COLO668 (cell line): ENCODE data around the gene POLR2J3.
"Not testable (repeated sequence)": the region's sequence is repeated elsewhere in the genome, so short reads cannot be mapped to it uniquely, and the experiment has no call there.

Experiments used
- DNase-seq: peaks from one replicate; lab custom pipeline; 2025; ENCODE audit not compliant: unreplicated experiment; lab: John Stamatoyannopoulos, UW

The POLR2J3 gene

DNA sequence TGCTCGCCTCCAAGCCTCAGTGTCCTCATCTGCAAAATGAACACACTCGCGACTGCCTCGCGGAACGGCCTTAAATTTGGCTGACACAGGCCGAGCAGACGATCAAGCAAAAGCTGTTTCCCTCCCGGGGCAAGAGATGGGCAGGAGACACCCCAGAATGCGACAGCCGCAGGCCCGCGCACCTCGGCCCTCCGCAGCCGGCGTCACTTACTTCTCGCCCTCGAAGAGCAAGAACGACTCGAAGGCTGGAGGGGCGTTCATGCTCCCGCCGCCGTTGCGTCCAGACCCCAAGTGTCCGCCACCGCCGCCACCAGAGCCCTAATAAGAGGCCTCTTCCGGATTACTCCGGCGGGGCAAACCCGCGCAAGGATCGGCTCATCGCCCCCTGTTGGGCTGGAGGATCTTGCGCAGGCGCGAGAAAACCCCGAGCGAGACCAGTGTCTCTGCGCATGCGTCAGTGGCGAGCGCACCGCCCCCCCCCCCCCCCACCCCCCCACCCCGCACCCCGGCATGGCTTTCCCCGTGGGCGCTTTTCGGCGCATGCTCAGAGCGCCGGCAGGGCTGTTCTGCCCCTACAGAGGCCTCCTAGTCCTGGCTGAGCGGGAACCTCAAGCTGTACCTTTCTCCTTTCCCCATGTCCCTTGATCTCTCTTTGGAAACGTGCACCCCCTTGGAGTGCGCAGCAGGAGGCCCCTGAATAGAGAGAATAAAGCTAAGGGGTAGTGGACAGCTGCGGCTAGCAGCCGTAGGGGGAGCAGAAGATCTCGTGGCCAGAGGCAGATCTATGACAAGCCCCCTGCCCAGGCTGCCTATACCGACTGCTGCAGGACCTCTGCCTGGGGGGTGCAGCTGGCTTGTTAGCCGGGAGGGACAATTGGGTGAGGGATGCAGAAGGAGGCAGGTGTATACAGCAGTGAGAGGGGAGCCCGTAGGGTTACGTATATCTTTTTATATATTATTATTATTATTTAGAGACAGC lies at the start of gene POLR2J3:
Gene POLR2J3, minus strand, starts transcription at position 323 of the 979 bp plus-strand sequence. Its CDS starts 62 bp downstream, at position 261.
- not testable (repeated sequence) for DNase-seq

DNA sequence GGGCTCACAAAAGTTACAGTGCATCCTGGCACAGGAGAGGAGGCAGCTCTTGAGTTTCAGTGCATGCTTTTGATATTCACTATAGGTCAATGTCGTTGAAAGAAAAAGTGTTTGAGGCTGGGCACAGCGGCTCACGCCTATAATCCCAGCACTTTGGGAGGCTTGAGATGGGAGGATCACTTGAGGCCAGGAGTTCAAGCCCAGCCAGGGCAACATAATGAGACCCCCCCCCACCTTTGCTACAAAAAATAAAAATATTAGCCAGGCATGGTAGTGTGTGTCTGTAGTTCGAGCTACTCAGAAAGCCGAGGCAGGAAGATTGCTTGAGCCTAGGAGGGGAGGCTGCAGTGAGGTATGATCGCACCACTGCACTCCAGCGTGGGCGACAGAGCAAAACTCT lies 45.7 kb upstream of the POLR2J3 start:
- DNase-seq = not testable (repeated sequence)

DNA sequence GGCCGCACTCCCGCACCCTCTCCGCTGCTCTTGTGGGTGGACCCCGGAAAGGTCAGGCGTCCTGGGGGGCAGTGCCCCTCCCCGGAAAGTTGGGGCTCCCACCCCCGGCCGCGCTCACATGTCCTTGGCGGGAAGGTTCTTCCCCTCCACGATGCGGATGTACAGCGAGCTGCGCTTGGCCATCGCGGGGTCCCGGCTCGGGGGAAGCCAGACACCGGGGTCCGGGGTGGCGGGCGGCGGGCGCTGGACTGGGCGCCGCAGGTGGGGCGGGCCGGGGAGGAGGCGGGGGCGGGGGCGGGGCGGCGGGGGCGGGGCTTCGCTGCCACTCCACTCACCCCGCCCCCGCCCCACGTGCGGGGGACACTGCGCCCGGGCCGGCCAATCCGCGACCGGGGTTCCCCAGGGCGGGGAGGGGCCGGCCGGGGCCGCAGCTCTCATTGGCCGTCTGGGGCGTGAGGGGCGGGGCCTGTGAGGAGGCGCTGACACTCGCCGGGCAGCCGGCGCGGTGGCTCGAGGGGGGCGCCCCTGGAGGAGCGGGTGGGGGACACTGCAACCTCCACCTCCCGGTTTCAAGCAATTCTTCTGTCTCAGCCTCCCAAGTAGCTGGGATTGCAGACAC lies 44.2 kb upstream of the POLR2J3 start, which contains the start of gene RASA4:
Gene RASA4, minus strand, starts transcription at position 250 of the 619 bp plus-strand sequence. Its CDS starts 67 bp downstream, at position 183.
- not testable (repeated sequence) for DNase-seq

DNA sequence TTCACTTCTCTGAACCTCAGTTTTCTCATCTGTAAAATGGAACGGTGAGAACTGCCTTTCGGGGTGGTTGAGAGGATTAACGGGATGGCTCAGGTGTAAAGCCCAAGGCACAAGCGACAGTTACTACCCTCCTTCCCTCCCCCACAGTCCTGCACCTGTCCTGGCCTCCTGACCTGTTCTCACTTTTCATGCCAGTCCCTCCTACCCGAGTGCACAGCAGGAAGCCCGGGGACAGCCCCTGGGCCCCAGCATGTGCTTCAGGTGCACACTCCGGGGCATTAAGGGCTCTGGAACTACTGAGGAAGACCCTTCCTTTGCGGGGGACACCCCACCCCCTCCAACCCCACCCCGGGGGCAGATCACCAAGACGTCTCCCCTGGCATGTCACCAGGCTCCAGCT lies 43.5 kb upstream of the POLR2J3 start:
- not testable (repeated sequence) for DNase-seq

DNA sequence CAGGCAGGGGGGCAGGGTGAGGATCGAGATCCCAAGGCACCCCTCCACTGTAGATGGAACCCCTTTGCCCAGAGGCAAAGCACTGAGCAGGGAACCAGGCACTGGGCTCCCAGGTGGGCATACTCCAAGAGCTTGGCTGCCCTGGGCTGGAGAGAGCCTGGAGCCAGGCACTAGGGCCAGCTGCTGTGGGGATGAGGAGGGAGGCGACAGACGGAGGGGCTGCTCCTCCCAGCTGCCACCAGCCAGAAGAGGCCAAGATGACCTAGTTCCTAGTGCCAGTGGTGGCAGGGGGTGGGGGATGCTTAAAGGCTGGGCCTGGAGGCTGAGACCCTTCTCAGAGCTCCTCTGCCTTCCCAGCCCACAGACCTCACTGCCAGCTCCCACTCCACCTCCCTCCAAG lies 42.5 kb upstream of the POLR2J3 start:
- DNase-seq = not testable (repeated sequence)

DNA sequence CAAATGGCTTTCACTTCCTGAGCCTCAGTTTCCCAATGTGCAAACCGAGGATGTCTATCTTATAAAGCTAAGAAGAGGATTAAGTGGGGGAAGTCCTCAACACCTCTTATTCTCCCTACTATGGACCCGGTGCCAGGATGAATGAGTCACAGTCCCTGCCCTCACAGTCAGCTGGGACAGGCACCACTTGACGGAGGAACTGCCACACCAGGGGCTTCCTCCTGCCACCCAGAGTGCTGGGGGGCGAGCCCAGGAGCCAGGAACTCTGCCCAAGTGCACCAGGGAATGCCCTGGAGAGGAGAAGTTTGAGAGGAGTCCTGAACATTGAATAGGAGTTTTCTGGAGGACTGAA lies 41.9 kb upstream of the POLR2J3 start:
- DNase-seq = not testable (repeated sequence)

DNA sequence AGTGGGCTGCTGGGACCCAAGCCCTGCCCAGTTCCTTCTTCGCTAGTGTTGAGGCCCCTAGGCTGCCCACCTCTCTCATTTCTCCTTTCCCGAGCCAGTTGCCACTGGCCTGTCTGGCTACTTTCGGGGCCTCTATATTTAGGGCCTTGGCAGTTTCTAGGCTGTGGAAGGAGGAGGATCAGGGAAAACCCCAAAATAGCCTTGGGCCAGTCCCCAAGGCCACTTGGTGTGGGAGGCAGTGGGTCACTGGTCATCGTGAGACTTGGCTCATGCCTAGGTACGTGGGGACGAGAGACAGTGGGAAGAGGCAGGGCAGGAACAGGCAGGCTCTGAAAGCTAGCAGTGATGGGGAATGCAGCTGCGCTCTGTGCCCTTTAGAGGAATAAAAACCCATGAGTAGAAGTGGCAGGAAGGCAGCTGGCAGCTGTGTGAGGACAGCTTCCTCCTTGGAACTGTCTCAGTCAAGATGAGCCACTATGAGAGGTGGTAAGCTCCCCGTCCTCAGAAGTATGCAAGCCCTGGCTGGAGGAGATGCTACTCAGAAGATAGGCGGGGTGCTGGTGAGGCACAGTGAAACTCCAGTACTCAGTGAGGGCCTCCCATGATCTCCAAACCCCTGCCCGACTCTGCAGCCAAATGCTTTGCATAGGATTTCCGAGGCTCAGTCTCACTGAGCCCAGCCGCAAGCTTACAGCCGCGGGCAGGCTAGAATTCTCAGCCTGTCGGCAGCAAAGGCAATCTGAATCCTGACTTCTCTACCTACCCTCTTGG lies 41.4 kb upstream of the POLR2J3 start:
- DNase-seq = not testable (repeated sequence)

DNA sequence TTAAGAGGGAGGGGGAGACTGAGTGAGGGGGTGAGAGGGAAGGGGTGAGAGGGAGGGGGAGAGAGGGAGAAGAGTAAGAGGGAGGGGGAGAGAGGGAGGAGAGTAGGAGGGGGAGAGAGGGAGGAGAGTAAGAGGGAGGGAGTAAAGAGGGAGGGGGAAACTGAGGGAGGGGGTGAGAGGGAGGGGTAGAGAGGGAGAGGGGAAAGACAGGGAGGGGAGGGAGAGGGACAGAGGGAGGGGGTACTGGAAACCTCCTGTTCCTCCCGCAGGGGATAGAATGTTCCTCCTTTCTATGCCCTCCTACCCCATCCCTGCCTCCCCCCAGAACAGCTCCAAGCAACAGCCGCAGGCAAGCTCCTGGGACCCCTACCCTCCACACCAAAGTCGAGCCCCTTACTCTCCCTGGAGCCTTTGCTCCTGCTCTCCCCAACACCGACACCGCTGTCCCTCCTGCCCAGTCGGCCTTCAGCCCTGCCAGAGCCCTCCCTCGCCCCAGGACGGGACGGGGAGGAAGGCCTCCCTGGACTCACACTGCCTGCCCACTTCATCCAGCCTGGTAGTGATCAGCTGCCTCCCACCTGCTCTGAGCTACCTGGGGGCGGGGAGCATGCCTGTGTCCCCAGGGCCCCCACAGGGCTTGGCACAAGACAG lies 39.4 kb upstream of the POLR2J3 start:
- not testable (repeated sequence) for DNase-seq

DNA sequence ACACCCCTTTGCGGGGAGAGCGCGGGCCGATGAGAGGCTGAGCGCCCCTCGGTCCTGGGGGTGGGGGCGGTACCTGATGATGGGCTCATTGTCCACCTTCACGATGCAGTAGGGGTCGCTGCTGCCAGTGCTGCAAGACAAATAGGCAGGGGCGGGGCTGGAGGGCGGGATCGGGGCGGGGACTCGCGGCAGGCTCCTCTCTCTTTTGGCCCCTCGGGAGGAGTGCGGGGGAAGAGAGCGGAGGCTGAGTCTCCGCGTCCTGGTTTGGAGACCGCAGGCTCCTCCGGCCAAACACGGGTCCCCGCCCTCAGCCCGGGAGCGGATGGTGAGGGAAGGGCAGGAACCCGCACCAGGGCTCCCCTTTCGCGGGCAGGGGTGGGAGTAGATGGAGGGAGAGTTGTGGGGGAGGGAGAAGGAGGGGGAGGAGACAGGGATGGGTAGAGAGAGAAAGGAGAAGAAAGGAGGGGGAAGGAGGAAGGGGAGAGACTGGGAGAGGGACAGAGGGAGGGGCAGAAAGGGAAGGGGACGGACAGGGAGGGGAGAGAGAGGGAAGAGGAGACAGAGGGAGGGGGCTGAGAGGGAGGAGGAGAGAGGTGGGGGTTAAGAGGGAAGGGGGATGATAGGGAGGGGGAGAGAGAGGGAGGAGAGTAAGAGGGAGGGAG lies 38.8 kb upstream of the POLR2J3 start:
- not testable (repeated sequence) for DNase-seq

DNA sequence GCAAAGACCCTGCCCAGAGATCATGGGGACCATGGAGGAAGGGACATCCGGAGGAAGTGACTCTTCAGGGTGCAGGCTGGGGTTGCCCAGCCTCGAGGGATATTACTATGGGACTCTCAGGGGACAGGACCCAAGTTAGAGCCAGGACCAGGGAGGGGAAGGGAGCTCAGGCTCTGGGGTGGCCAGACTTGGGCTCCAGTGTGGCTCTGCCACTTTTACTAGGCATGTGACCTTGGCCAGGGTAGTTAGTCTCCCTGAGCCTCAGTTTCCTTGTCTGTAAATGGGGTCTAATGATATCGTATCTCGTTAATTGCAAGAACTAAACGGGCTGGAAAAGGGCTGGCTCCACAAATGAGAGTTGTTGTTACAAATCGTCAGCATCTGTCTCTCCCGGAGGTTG lies 38.1 kb upstream of the POLR2J3 start:
- not testable (repeated sequence) for DNase-seq

DNA sequence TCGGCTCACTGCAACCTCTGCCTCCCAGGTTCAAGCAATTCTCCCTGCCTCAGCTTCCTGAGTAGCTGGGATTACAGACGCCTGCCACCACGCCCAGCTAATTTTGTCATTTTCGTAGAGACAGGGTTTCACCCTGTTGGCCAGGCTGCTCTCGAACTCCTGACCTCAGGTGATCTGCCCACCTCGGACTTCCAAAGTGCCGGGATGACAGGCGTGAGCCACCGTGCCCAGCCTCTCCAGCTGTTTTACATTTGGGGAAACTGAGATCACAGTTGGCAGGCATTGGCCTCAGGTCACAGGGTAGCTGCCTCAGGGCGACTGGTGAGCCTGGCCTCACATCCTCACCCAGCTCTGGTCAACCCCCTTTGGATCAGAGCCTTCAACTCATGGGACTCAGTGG lies 37.4 kb upstream of the POLR2J3 start:
- DNase-seq = not testable (repeated sequence)

DNA sequence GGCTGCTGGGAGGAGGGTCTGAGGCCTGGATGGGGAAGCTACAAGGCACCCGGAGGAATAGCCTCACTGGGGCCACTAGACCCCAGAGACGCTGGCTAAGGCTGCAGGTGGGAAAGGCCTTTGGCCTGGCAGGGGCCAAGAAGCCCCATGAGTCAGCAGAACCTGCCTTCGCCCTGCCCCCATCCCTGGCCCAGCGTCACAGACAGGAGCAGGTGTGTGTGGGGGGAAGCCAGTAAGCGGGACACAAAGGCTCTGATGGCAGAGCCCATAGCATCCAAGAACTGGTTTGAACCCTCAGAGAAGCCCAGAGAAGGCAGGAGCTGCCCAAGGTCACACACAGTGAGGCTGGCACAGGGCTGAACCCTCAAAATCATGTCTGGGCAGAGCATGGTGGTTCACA lies 34.5 kb upstream of the POLR2J3 start:
- not testable (repeated sequence) for DNase-seq

DNA sequence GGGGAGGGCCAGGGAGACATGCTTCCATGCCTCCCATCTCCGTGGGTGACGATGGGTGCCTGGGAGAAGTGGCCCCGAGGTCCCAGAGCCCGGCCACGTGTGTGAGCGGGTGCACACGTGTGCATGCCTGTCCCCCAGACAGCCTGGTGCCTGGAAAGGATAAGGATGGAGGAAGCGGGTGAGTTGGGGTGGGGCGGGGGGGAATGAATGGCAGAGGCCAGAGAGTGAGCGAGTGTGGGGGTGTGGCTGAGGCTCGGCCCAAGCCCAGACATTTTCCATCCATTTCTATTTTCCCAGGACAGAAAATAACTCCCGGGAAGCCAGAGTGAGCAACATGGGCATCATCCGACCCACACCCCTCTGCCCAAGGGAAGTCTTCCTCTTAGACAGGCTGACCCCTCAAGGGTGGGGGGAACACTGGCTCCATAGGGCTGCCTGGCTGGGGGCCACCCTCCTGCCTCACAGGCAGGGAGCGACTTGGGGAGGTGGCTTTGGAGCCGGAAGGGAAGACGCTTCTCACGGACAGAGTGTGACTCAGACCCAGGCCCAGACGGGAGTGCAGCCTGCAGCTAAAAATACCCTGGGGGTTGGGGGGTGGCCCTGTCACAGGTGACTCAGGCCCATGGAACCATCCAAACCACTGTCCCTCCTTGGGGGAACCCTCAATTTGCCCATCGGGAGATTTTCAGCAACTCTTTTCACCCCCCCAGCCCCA lies 32.2 kb upstream of the POLR2J3 start:
- not testable (repeated sequence) for DNase-seq

DNA sequence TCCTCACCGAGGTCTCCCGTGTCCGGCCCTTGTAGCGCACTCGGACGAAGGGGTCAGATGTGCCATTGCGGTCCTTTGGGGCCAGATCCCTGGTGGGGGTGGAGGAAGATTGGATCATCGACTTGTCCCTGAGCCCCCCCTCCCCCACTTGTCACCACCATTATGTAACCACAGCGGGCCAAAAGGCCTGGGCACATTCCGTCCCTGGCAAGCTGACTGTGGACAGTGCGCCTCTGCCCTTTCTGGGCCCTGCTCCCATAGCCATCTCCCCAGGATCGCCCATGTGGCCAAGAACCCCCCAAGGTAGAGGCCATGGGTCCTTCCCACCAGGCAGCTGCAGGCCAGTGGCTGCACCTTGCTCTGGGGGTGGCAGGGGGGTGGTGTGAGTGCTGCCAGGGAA lies 29.9 kb upstream of the POLR2J3 start:
- DNase-seq = not testable (repeated sequence)

DNA sequence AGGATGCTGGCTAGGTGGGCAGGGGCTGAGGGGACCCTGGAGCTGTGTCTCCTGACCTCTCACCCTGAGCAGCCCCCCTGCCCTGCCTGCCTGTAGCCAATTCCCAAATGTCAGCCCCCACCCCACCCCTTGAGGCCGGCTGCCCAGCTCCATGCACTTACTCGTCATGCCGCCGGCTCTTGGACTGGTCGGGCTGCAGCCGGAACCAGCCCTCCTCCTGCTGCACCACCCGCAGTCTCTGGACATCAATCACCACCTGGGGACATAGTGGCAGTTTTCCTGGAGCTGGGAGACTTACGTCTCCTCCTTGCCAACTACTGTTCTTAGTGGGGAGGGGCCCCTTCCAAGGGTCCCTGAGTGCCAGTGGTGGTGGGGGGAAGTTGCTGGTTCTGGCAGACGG lies 27.3 kb upstream of the POLR2J3 start:
- not testable (repeated sequence) for DNase-seq

DNA sequence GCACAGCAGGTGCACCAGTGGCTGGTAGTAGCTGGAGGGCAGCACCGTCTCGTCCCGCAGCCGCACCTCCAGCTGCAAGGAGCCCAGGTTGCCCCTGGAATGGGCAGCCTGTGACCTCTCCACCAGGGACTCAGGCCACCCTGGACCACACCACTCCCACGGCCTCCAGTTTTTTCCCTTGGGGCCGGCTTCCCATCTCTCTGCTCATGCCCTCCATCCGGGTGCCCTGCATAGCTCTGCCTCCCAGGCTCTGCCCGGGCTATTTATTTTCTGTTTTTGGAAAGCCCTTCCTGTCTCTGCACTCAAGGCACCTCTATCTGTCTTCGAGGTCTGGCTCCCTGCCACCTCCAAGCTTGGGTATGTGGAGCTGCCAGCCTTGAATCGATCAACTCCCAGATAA lies 23.7 kb upstream of the POLR2J3 start:
- not testable (repeated sequence) for DNase-seq

DNA sequence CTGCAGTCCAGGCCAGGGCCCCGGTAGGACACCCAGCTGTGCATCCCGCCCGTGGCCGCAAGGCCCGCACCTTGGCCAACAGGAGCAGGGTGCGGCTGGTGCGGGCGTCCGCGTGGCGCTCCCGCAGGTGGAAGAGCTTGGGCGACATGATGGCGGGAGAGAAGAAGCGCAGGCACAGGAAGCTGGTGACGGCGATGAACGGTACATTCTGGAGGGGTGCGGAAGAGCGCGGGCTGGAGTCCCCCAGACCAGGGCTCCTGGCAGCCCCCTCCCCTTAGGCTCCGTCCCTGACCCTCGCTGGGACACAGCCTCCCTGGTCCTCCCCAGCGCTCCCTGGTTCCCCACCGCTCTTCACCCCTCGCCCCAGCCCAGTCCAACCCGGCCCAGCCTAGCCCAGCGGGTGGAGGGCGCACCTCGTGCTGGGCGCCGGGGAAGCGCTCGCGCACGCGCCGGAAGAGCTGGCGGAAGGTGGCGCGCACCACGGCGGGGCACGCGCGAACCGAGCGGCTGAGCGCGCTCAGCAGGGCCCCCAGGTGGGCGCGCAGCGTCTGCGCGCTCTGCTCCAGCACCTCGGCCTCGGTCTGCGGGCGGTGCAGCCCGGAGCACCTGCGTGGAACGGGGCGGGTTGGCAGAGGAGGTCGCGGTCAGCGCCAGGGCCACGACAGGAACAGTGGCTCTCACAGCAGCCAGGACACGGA lies 21.4 kb upstream of the POLR2J3 start:
- DNase-seq = not testable (repeated sequence)

DNA sequence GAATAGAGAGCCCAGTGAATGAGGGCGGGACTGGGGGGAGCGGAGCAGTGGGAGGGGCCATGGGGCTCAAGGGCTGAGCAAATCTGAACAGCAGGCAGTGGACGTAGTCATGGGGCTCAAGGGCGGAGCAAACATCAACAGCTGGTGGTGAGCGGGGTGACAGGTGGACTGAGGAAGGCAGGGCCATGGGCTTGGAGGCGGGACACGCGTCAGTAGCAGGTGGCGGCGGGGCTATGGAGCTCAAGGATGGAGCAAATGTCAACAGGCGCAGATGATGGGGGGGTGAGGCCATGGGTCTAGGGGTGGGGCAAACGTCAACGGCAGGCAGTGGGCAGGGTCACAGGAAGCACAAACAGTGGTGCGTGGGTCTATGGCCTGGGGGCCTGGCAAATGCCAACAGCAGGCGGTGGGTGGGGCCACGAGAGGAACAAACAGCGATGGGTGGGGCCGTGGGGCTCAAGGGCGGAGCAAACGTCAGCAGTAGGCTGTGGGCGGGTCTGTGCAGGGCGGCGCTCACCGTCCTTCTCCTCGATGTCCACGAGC lies 20.2 kb upstream of the POLR2J3 start:
- not testable (repeated sequence) for DNase-seq

DNA sequence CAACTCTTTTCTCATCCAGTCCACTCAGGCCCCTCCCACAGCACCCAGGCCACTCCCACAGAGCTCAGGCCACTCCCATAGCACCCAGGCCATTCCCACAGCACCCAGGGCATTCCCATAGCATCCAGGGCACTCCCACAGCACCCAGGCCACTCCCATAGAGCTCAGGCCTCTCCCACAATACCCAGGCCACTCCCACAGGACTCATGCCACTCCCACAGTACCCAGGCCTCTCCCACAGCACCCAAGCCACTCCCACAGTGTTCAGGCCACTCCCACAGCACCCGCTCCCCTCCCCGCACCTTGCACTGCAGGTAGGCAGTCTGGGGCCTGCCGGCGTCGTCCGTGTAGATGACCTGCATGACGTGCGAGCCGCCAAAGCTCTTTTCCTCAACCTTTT lies 17.5 kb upstream of the POLR2J3 start:
- not testable (repeated sequence) for DNase-seq
